ENCODE results near the gene DVL2.

DNA sequence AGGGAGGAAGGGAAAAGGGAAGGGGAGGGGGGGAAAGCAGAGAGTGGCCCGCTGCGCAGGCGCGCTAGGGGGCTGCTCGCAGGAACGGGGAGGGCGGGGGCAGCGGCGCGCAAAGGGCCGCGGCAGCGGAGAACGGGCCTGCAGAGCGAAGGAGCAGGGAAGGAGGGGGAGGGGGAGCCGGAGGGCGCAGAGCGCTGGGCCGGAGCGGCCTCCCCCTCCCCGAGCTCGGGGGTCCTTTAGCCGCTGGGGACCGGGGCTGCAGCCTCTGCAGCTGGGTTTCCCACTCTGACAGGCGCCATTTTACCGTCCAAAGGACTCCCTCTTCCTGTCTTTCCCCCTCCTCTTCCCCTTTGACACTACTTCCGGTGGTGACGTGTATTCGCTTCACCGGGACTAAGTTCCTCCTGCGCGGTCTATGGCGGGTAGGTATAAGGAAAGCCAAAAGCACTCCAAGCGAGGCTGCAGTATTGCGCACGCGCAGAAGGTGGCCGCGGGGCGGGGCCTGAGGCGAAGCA is 17.4 kb upstream of the DVL2 start, which contains the start of gene CTDNEP1:
- TF ChIP-seq, protein P1, sequence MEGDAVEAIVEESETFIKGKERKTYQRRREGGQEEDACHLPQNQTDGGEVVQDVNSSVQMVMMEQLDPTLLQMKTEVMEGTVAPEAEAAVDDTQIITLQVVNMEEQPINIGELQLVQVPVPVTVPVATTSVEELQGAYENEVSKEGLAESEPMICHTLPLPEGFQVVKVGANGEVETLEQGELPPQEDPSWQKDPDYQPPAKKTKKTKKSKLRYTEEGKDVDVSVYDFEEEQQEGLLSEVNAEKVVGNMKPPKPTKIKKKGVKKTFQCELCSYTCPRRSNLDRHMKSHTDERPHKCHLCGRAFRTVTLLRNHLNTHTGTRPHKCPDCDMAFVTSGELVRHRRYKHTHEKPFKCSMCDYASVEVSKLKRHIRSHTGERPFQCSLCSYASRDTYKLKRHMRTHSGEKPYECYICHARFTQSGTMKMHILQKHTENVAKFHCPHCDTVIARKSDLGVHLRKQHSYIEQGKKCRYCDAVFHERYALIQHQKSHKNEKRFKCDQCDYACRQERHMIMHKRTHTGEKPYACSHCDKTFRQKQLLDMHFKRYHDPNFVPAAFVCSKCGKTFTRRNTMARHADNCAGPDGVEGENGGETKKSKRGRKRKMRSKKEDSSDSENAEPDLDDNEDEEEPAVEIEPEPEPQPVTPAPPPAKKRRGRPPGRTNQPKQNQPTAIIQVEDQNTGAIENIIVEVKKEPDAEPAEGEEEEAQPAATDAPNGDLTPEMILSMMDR (conservative IDR thresholded peaks at IDR 0.05; ENCODE audit: low read depth, low read length), result no peak
- TF ChIP-seq EZH2 (IDR thresholded peaks at IDR 0.05; ENCODE audit: low read length, unreplicated experiment) (no peak), EZH2phosphoT487 (IDR thresholded peaks at IDR 0.05; ENCODE audit: borderline replicate concordance, low read length) (no peak)

Measured in PC-3 (cell line).